ENCODE measurements around the gene LAMA2. TPM values are rescaled to one million over a fixed set of nuclear protein-coding genes. Genes with fewer than 3 reads are reported as not detected.

LAMA2 gene
- polyA plus RNA-seq, 1 donor from 2014 or later = 2.5 TPM

DNA sequence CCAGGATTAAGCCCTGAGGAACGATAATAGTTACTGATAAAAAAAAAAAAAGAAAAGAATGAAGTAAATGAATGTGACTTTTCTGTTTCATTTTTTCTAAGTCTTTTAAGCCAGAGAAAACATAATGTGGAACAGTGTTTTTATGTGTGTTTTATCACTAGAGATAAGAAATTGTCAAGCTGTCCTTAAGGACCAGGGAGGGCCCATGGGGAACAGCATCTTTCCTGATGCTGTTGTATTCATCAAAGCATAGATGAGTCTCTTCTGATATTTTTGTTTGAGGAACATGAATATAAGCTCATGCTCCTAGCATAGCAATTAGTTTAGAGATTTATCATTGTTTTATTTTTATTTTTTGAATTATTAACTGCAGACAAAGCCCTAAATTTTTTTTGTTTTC is 150.2 kb downstream of the LAMA2 start:
- Histone ChIP-seq H3K9me3 (ENCODE audit: low read length) (no peaks in the 10 kb centered on the region), H3K4me3 (ENCODE audit: low read length) (no peak overlapping the region), H2AFZ (ENCODE audit: low read depth, low read length) (no peak overlapping the region), H3K9ac (ENCODE audit: low read length) (no peak overlapping the region), H3K4me2 (ENCODE audit: low read length) (no peak overlapping the region), H3K27ac (ENCODE audit: low read length) (no peak overlapping the region), H3F3A (ENCODE audit: insufficient read depth, low read length, poor library complexity, severe bottlenecking) (no peaks in the 10 kb centered on the region), H4K20me1 (ENCODE audit: insufficient read depth) (no peaks in the 10 kb centered on the region), H3K79me2 (replicated peaks; ENCODE audit: insufficient read depth, low read length) (no peaks in the 10 kb centered on the region), H3K9me2 (ENCODE audit: insufficient read depth, low read length) (no peaks in the 10 kb centered on the region), H3K36me3 (ENCODE audit: insufficient read depth, low read length) (no peaks in the 10 kb centered on the region), H3K27me3 (ENCODE audit: insufficient read depth, low read depth, low read length) (no peaks in the 10 kb centered on the region)
- TF ChIP-seq POLR2AphosphoS5 (IDR thresholded peaks at IDR 0.05) (no peak), RAD21 (conservative IDR thresholded peaks at IDR 0.05) (no peak), CTCF (IDR thresholded peaks at IDR 0.05; ENCODE audit: poor library complexity, severe bottlenecking) (no peak), MXI1 (conservative IDR thresholded peaks at IDR 0.05; ENCODE audit: poor library complexity, severe bottlenecking) (no peak)
- TF ChIP-seq, protein P1, sequence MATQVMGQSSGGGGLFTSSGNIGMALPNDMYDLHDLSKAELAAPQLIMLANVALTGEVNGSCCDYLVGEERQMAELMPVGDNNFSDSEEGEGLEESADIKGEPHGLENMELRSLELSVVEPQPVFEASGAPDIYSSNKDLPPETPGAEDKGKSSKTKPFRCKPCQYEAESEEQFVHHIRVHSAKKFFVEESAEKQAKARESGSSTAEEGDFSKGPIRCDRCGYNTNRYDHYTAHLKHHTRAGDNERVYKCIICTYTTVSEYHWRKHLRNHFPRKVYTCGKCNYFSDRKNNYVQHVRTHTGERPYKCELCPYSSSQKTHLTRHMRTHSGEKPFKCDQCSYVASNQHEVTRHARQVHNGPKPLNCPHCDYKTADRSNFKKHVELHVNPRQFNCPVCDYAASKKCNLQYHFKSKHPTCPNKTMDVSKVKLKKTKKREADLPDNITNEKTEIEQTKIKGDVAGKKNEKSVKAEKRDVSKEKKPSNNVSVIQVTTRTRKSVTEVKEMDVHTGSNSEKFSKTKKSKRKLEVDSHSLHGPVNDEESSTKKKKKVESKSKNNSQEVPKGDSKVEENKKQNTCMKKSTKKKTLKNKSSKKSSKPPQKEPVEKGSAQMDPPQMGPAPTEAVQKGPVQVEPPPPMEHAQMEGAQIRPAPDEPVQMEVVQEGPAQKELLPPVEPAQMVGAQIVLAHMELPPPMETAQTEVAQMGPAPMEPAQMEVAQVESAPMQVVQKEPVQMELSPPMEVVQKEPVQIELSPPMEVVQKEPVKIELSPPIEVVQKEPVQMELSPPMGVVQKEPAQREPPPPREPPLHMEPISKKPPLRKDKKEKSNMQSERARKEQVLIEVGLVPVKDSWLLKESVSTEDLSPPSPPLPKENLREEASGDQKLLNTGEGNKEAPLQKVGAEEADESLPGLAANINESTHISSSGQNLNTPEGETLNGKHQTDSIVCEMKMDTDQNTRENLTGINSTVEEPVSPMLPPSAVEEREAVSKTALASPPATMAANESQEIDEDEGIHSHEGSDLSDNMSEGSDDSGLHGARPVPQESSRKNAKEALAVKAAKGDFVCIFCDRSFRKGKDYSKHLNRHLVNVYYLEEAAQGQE (IDR thresholded peaks at IDR 0.05; ENCODE audit: borderline replicate concordance) = no peak

- Histone ChIP-seq H3K79me2 (replicated peaks; ENCODE audit: insufficient read depth, low read length) (no peaks in the 10 kb centered on the region), H3K9me2 (ENCODE audit: insufficient read depth, low read length) (no peaks in the 10 kb centered on the region), H3K27me3 (ENCODE audit: insufficient read depth, low read depth, low read length) (no peaks in the 10 kb centered on the region), H3K9ac (ENCODE audit: low read length) (no peak overlapping the region), H3K36me3 (ENCODE audit: insufficient read depth, low read length) (no peaks in the 10 kb centered on the region), H4K20me1 (ENCODE audit: insufficient read depth) (no peaks in the 10 kb centered on the region), H3K4me2 (ENCODE audit: low read length) (no peak overlapping the region), H3K9me3 (ENCODE audit: low read length) (no peaks in the 10 kb centered on the region), H3K4me3 (ENCODE audit: low read length) (no peak overlapping the region), H3K27ac (ENCODE audit: low read length) (no peak overlapping the region), H3F3A (ENCODE audit: insufficient read depth, low read length, poor library complexity, severe bottlenecking) (no peaks in the 10 kb centered on the region), H2AFZ (ENCODE audit: low read depth, low read length) (no peak overlapping the region)
- no peak for TF ChIP-seq MXI1 (conservative IDR thresholded peaks at IDR 0.05; ENCODE audit: poor library complexity, severe bottlenecking)
Measured at GRCh38 chr6:129033581-129033980, 150.6 kb downstream of the LAMA2 start.

DNA sequence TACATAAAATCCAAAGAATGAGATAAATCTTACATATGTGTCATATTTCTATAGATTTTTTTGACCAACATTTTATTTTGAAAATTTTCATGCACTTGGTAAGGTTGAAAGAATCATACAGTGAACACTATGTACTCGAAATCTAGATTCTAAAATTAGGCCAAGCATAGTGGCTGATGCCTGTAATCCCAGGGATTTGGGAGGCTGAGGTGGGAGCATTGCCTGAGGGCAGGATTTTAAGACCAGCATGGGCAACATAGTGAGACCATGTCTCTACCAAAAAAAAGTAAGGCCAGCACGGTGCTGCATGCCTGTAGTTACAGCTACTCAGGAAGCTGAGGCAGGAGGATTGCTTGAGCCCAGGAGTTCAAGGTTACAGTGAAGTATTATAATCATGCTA is 158.6 kb downstream of the LAMA2 start:
- Histone ChIP-seq H3K4me3 (ENCODE audit: low read length) (no peak overlapping the region), H3K27ac (ENCODE audit: low read length) (no peak overlapping the region), H3K9ac (ENCODE audit: low read length) (no peak overlapping the region), H3K27me3 (ENCODE audit: insufficient read depth, low read depth, low read length) (no peaks in the 10 kb centered on the region), H3K9me2 (ENCODE audit: insufficient read depth, low read length) (no peaks in the 10 kb centered on the region), H4K20me1 (ENCODE audit: insufficient read depth) (no peaks in the 10 kb centered on the region), H3K79me2 (replicated peaks; ENCODE audit: insufficient read depth, low read length) (no peaks in the 10 kb centered on the region), H3K9me3 (ENCODE audit: low read length) (no peaks in the 10 kb centered on the region), H2AFZ (ENCODE audit: low read depth, low read length) (no peak overlapping the region), H3K4me2 (ENCODE audit: low read length) (no peak overlapping the region), H3K36me3 (ENCODE audit: insufficient read depth, low read length) (no peaks in the 10 kb centered on the region), H3F3A (ENCODE audit: insufficient read depth, low read length, poor library complexity, severe bottlenecking) (no peaks in the 10 kb centered on the region)
- TF ChIP-seq RAD21 (conservative IDR thresholded peaks at IDR 0.05) (no peak), EP300 (conservative IDR thresholded peaks at IDR 0.05; ENCODE audit: poor library complexity, severe bottlenecking) (no peak), TAF1 (IDR thresholded peaks at IDR 0.05; ENCODE audit: low read depth) (no peak), CTCF (IDR thresholded peaks at IDR 0.05; ENCODE audit: poor library complexity, severe bottlenecking) (no peak), EZH2 (IDR thresholded peaks at IDR 0.05; ENCODE audit: borderline replicate concordance, insufficient read depth, low read length, poor library complexity, severe bottlenecking) (no peak), POLR2AphosphoS5 (IDR thresholded peaks at IDR 0.05) (no peak), SMC3 (conservative IDR thresholded peaks at IDR 0.05; ENCODE audit: poor library complexity) (no peak), MXI1 (conservative IDR thresholded peaks at IDR 0.05; ENCODE audit: poor library complexity, severe bottlenecking) (no peak)
- TF ChIP-seq, protein P1 (IDR thresholded peaks at IDR 0.05; ENCODE audit: borderline replicate concordance) = no peak
